ENCODE data around the gene MLN.

The MLN gene

GRCh38 chr6:33813990-33814985 is 10.5 kb upstream of the MLN start:
- DNase-seq: no peak

DNA sequence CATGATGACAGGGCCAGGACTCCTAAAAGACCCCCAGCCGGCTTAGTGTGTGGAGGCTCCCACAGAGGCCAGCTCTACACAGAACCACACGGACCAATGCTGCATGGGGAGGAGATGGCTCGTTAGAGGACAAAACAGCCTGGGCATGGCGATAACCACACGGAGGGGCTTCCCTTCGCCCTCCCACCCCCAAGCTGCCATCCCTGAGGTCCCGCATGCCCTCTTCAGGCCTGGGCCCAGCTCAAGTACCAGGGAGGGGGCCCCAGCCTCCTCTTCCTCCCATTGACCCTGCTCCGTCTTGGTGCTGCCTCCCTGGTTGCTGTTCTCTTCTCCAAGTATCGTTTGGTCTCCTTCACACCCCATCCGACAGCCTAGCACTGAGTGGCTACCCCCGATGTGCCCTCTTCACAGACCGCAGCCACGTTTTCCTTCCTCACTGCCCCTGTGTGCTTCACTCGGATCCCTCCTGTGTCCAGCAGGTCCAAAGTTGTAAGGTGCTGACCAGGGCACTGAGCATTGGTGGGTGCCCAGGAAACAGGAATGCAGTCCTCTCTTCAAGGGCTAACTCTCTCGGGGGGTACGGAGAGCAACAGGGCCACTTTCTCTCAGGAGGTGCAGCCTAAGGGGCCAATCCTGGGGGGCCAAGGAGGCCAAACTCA is 9.6 kb upstream of the MLN start:
- no peak for DNase-seq

GRCh38 chr6:33812669-33813068 is 8.9 kb upstream of the MLN start:
- peak; percentile 42 to 71 for DNase-seq

- no peak for DNase-seq
Measured at GRCh38 chr6:33809594-33809993, 5.8 kb upstream of the MLN start.

- DNase-seq: no peak
Measured at GRCh38 chr6:33808641-33809180, 4.9 kb upstream of the MLN start.

GRCh38 chr6:33807606-33808005 is 3.8 kb upstream of the MLN start:
- no peak for DNase-seq

GRCh38 chr6:33806841-33807240 is 3.0 kb upstream of the MLN start:
- no peak for DNase-seq

- peak in 1 of 2 experiments; percentile 18 for DNase-seq
Measured at GRCh38 chr6:33802186-33802958, 1.4 kb downstream of the MLN start.

GRCh38 chr6:33801611-33802010 is 2.2 kb downstream of the MLN start:
- no peak for DNase-seq

GRCh38 chr6:33800248-33800969 is 3.4 kb downstream of the MLN start:
- DNase-seq: no peak

DNA sequence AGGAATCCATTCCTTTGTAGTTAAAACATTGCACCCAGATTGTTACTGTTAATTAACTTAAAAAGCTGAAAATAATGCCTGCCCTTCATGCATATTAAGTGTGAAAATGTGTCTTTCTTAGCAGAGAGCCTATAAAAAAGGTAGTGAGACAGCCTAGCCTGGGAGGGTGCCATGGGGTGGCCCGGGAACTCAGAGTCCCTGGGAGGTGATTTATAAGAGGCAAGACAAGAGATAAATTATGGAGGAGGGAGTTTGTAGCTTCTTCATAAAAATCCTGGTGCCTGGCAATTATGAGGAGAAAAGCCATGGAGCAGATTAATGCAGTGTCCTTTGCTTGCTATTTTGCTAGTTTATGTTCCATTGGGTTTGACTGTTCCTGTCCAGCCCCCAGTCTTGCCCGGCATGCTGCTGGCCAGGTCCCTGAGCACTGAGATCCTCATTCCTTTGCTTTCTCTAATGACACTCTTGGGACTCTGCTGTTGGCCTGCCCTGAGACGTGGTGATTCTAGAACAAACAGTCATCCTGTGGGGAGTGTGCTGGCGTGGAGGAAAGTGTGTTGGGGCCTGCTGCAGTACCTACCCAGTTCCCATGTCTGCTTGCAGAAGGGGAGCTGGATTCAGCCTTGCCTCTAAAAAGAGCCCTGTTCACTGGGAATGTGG is 4.2 kb downstream of the MLN start:
- no peak for DNase-seq

DNA sequence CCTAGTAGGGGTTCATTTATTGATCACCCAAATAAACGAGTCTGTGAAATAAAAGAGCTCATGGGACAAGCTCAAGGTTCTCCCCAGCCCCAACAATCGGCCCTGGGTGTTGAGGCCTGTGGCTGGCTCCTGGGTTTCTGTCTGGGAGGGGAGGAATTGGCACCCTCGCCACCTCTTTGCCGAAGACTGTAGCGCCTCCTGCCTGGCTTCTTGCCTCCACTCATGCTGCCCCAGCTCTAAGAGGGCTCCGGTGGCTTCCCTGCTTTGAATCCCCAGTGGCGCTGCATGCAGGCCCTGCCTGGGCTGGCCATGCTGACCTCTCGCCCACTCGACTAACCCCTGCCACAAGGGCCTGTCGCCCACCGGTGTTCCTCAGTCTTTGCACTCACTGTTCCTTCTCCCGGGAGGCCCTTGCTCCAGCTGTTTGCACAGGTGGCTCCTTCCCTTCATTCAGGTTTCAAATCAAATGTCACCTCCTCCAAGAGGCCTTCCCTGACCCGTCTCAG is 5.4 kb downstream of the MLN start:
- DNase-seq: no peak

GRCh38 chr6:33797626-33798342 is 6.0 kb downstream of the MLN start:
- no peak for DNase-seq

GRCh38 chr6:33794910-33795623 is 8.7 kb downstream of the MLN start:
- DNase-seq: peak in 1 of 2 experiments; percentile 52

DNA sequence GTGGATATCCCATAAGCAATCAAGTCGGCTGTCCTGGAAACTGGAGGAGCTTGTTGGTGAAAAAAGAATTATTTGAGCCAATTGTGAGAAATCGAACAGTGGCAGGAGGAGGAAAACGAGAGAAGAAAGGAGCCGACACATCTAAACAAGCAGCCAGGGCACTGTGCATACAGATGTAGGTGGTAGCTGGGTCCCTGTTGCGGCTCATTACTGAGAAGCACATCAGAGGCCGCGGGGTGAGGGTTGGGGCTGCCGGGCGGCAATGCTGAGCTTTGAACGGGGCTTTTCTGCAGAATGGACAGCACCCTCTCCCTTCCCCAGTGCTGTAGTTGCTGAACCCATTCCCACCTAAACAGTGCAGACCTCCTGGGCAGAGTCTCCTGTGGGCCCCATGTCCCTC is 10.8 kb downstream of the MLN start:
- no peak for DNase-seq

DNA sequence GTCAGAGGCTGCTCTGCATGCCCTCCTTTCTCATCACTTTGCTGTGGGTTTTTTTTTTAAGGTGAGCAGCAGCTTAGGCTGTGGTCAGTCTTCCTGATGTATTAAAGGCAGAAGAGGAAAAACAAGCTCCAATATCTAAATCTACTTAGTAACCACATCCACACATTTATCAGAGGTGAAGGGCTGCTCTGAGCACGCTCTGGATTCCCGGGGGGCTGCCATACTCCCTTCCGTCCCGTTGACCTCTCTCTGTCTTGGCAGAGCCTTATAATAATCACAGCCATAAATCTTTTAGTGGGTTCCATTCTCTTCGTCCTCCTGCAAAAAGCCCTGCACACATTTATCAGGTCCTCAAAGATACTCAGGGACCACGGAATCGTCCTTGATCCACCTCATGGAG is 12.2 kb downstream of the MLN start:
- DNase-seq: no peak

DNA sequence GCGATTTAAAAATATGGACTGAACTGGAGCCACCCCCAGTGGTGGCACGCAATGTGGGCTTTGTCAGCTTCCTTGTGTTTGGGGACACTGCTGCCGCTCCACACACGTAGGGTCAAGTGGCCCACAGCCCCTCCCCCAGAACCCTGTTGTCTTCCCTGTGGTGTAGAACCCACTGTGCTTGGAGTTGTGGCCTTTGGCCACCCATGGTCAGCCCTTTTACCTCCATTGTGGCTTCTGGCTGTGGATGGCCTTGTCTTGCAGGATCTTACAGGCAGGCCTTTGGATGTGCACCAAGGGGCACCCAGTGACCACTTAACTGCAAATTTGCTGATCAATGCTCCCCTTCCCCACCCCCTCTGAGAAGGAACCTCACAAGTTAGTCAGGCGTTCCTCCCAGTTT is 12.9 kb downstream of the MLN start:
- DNase-seq: no peak

DNA sequence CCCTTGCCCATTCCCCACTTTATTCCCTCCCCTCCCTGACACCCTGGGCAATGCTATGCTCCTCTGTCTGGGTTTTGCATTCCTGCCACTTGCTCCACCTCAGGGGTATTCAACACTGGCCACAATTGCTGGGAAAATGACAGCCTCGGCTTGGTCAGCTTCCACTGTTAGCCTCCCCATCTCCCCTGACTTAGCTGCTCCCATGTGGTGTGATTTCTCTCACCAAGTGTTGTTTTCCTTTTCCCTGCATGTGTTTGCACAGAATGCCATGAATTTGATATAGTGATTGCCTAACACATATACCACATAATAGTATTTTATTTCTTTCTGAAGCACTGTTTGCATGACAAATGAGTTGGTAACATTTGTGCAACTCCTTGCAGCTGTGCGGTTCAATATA is 13.4 kb downstream of the MLN start:
- no peak for DNase-seq

DNA sequence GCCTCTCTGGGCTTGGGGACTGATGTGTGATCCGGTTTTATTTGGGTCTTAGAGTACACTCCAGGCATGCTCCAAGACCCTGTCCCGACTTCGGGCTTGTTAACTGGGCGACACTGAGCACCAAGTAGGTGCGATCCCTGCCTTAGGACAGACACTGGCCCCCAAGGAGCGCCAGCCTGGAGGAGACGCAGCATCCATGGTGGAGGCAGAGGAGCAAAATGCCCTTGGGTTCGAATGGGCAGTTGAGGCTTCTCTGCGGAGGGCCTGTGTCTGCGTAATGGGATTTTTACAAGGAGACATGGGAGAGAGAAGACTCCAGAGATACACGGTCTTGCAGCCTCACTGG is 14.3 kb downstream of the MLN start:
- no peak for DNase-seq
